Activated gamma-delta T cell treated with Interleukin-2 at 50 U/mL for 16 hours (primary cell): ENCODE results near the gene GRAMD1B.

ENCODE experiments used
- DNase-seq: peaks from one replicate; pipeline ENCODE4 v3.0.0-alpha.2; 2020

The GRAMD1B gene

DNA sequence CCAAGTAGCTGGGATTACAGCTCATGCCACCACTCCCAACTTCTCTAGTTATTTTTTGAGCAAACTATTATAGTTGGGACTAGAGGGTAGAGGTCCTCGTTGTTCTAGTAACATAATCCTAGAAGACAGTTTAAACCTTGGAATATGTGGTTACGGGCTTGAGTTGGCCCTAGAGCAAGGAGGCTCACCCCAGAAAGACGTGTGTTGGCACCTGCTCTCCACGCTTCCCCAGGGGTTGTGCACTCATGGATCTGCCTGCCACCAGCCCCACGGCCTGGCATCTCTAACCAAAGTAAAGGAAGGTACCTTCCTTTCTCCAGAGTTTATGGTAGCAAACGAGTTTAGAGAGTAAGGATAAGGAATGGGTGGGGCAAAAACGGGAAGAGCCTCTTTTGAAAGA lies 145.4 kb downstream of the GRAMD1B start:
- no peak for DNase-seq

DNA sequence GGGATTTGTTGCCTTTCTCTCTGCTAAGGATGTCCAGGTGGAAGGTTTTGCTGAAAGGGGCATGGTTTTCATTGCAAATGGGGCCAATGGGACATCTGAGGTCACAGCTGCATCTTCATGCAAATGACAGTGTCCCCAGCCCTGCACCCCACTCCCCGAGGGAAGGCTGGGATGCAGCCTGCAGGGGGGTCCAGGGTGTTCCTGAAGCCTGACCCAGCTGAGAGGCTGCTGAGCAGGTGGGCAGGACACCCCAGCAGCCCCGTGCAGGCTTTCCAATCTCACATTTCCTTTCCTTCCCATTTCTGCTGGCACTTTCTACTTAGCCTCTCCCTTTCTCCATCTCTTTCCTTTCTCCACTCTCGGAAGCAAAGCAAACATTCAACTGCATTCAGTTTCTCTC lies 146.0 kb downstream of the GRAMD1B start:
- no peak for DNase-seq

DNA sequence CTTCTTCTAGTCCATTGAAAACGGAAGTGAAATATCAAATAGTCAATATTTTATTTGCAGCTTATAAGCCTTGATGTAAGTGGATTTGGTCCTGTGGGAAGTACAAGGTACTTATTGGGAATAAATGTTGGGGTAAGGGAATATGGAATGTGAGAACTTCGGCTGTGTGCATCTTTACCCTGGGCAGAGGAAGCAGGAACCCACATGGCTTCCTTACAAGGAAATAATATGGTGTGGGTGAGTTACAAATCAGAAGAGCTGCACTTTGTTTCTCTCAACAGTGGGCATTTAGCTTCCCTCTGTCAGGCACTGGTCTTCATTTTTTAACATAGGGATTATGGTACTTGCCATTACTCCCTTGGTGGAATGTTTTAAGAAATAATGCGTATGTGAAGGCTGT lies 146.4 kb downstream of the GRAMD1B start:
- DNase-seq = no peak

DNA sequence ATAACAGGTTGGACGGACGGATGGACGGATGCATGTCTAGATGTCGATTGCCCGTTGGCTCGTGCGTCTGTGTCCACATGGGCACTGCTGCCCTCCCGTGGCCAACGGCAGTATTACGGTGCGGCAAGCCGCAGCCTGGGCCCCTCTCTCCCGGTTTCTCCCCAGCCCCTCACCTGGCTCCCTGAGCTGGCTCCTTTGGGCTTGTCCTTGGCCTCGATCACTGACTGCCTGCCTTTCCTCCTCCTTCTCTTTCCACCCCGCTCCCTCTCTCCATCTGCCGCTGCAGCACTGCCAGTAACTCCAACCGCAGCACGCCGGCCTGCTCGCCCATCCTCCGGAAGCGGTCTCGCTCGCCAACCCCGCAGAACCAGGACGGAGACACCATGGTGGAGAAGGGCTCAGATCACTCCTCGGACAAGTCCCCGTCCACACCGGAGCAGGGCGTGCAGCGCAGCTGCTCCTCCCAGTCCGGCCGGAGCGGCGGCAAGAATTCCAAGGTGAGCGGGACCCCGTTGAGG lies 147.1 kb downstream of the GRAMD1B start:
- DNase-seq = peak; percentile 63

DNA sequence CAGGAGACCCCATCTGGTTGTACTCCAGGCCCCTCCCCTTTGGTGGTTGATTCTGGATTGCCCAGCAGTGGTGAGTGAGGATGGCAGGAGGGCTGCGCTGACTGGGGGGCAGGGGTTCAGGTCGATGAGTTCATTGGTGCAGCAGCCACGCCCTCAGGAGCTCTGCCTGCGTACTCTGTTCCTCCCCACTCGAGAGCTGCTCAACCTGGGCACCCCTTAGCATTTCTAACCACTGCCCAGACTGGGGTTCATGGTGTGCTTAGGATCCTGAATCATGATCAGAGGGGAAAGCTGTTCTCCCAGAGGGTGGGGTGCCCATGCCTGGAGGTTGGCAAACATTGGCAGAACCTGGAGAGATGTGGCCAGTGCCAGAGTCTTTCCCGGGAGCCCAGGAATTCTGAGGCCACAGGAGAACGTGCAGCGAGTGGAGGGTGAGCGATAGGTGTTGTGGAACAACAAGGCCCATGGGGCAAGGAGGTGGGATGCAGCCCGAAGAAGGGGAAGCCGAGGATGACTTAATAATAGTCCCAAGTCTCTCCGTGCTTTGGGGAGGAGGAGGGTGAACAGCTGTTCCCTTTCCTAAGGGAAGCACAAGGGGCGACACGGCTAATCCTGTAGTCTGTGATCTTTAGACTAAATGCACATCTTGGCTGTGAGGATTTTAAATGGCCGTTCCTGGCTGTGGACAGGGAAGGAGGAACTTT lies 148.9 kb downstream of the GRAMD1B start:
- no peak for DNase-seq

DNA sequence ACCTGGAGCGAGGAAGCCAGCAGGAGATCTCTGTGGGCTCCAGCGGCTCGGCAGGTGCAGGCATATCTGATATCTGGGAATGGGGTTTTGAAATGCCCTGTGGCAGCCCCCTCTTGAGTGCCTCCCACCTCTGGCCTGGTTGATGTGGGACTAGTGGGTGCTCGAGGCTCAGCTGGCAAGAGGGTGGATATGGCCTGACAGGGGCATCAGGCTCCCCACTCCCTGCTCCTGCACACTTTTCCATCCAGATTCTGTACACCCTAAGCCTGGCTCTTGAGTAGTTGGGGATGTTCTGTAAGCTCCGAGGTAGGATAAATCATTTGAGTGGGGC lies 149.4 kb downstream of the GRAMD1B start:
- no peak for DNase-seq

DNA sequence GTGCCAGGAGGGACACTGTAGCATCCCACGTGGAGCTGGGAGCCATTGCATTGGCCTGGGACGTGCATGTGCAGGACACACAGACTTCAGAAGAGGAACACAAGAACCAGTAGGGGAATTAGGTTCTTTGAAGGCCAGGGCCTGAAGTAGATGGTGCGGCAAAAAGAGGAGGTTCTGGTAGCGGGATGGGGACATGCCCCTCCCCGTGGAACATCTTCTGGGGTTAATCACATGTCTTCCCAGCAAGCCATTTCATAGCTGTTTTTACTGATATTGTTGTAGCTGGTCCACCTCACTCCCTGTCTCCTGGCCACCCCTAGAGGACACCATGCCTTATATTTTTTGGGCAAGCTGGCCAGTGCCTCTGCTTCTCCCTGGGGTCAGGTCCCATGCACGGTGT lies 150.1 kb downstream of the GRAMD1B start:
- no peak for DNase-seq

DNA sequence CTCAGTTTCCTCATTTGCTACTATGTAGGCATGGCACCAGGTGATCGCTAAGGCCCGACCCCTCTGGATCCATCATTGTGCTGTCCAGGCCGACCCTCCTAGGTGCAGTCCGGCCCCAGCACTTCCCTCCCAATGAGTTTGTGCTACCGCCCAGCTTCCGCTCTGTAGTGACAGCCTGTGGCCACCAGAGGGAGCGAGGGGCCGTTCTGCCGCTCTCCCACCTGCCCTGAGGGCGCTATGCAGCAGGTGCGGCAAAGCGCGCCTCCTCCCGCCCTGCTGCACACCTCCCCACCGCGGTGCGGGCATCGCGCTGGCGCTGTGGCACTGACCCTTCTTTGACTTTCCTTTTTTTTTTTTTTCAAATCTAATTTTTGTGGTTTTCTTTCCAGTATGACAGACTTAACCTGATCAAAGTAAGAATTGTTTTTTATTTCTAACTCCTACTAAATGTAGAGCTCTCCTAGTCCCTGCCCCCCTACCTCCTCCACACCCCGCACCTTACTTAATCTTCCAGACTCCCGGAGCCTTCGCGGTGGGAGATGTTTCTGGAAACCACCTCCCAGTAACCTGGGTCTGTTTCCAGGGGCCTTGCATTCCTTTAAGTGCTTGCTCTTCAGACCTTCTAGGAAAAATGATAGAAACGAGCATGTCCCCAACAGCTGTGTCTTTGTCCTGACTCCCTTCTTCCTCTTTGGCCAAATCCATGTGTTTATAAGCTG lies 150.6 kb downstream of the GRAMD1B start:
- DNase-seq = peak; percentile 63

DNA sequence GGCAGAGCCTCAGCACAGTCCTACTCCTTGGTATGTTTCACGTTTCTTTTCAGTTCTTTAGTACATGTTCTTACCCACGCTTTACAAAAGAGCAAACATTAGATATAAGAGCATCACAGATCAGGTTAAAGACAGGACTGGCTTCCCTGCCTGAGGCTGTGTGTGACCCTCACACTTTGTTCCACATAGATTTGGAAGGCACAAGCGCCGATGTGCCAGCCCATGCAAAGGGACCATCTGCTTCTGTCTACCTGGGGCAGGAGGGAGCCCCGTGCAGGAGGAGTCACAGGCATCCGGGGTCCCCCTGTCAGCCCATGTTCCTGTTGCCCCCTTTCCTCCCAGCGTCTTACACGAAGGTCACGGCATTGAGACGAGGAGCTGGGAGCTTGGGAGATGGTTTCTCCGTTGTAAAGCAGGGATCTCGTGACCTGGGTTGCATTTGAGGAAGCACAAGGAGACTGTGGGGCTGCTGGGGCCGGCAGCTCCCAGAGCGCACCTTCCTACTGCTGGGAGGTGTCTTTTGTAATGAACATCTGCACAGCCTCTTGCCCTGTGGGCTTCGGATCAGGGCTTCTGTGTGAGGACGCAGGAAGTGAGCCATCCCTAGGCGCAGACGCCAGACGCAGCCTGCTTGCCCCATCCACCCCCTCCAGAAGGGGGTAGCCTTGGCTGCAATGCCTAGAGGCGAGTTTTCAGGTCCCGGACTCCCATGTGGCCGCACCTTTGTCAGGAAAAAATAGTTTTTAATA lies 151.8 kb downstream of the GRAMD1B start:
- DNase-seq = no peak

DNA sequence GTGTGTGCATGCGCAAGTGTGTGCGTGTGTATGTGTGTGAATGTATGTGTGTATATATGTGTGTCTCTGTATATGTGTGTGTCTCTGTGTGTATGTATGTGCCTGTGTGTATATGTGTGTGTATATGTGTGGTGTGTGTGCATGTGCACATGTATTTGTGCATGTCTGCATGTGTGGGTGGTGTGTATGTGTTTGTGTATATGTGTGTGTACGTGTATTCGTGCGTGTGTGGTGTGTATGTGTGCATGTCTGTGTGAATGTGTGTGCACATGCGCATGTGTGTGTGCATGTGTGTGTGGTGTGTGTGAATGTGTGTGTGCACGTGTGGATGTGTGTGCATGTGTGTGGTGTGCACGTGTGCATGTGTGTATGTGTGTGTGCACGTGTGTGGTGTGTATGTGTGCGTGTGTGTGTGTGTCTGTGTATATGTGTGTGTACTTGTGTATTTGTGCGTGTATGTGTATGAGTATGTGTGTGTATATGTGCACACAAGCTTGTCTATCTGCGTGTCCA lies 153.0 kb downstream of the GRAMD1B start:
- no peak for DNase-seq

DNA sequence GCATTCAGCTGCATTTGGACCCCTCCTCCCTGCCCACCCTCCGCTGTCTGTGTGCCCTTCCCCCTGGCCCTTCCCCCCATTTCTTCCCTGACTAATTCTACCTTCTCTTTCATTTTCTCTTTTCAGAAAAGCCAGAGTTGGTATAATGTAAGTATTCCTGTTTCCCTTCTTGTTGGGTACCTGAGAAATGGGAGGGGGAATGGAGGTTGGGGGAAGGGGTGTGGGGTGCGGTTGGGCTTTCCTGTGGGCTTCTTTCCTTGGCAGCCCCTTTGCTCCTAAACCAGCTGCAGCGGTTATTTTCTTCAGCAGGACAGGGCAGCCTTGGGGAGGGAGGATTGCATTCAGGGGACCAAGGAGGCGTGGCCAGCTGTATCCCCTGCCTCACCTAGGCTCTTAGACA lies 154.1 kb downstream of the GRAMD1B start:
- no peak for DNase-seq

DNA sequence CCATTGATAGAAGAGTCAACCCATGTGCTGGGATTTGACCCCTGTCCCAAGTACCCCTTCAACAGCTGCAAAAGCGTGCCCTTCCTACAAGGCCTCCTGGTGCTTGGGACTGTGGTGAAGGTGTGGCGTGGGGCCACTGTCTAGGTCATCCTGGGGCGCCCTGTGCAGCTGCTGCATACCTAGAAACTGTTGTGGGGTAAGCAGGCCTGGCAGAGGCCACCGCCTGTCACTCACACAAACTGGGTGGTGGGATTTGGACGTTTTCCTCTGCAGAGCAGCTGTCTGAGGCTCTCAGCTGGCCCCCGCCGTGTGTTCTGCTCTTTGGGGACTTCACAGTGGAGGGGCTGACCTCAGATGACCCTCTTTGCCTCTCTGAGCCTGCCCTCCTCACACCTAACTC lies 154.7 kb downstream of the GRAMD1B start:
- DNase-seq = no peak

DNA sequence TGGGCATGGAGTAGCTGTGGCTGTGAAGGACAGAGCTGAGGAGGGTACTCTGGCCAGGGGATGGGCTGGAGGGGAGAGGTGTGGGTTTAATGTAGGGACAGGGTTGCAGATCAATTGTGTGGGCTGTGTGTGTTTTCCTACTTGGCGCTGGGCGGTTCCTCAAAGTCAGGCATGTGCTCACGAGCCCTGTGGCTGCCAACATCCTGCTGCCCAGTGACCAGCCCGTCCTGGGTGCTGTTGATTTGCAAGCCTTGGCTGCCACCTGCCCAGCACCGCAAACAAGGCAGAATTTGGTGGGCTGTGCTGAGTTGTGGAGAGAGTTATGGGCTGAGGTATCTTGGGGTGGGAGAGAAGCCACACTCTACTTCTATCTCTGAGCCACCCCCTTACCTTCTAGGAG lies 155.1 kb downstream of the GRAMD1B start:
- no peak for DNase-seq

DNA sequence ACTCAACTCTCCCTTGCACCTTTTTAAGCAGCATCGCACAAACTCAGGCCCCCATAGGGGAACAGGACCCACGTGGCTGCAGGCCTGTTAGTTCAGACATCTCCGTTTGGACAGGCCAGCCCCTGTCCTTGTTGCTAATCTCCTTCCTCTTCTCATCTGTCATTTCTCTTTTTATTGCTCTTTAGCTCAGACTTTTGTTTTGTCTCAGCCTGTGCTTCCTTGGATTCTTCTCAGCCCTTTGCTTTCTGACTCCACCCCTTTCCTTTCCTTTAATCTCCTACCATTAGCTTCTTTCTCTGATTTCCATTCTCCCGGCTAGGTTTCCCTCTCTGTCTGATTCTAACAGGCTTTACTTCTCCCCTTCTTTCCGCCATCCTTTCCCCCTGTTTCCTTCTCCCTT lies 155.6 kb downstream of the GRAMD1B start:
- DNase-seq = no peak

DNA sequence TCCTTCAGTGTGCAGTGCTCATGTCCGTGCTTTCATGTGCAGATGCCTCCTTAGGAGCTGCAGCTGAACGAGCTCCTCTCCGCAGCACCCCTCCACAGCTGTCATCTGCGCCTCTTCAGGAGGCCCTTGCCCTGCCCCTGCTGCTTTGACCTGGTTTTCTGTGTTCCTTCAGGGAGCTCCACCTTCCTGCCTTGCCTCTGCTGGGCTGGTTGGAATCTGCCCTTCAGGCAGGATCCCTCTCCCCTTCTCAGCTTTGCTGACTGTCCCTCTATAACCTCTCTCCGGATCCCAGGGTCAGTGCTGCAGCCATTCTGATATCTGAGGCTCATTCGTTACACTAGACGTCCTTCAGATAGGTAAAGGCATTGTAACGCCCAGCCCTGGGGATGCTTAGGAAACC lies 156.5 kb downstream of the GRAMD1B start:
- no peak for DNase-seq

DNA sequence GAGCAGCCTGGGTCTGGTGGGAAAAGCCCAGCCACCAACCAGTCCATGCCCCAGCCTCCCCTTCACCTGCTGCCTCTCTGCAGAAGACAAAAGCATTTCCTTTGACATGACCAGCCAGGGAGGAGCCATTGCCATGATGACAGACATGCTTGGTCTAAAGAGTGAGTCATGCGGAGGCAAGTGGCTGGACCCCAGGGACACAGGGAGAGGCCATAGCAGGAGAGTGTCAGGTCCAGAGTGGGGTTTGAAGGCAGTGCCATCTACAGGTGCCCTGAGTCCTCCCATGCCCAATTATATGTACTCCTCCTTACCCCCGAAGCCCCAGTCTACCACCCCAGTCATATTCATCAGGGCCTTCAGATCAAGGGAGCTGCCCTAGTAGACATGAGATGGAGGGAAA lies 157.0 kb downstream of the GRAMD1B start:
- DNase-seq = no peak

DNA sequence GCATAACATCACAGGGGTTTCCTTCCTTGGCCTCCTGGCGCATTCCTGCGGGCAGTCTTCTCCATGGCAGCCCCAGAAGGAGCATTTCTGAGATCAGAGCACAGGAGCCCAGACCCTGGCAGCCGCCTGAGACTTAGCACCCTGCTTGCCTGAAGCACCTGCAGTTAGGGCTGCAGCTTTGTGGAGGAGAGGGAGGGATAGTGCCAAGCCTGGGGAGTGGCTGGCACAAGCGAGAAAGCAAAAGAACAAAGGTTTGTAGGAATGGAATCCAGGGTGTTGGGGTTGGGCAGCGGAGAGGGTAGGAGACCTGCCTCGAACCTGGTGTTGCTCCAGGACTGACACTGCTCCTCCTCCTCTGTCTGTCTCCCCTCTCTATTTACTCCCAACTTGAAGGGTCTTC lies 157.5 kb downstream of the GRAMD1B start:
- DNase-seq = no peak

DNA sequence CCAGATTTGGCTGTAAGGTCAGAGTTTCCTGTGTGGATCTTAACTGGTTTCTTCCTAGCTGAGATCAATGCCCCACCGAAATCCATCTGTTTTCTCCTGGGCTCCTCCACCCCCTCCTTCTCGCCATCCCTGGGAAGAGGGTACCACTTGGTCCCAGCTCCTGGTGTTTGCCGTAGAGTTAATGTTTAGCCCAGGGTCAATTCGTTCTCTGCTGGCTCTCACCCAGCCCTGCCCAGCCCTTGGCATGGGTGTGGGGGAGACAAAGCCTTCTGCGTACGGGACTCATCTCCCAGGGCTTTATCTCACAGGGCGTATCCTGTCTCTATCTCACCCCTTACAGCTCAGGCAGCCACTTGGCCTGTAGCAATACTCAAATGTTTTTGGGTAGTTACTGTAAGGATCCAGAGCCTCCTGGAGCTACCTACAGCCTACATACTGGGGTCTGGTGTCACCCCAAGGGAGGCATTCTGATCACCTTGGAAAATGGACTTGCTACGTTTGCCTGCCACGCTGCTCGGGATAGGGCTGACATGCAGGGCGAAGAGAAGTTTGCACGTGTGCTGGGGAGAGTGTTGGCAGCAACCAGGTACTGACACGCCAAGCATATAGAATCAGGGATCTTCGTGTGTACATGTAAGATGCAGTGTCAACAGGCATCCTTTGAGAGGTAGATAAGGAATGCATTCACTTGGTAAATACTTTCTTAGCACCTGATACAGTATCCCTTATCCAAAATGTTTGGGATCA lies 158.2 kb downstream of the GRAMD1B start:
- DNase-seq = no peak

DNA sequence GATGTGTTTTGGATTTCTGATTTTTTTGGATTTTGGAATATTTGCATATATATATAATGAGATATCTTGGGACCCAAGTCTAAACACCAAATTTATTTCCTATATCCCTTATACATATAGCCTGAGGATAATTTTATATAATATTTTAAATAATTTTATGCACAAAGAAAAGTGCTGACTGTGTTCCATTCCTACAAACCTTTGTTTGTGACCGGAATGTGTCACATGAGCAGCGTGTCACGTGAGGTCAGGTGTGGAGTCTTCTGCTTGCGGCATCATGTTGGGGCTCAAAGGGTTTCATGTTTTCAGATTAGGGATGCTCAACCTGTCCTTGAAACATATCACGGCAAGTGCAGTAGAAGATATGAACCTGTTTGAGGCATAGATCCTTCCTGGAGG lies 158.8 kb downstream of the GRAMD1B start:
- no peak for DNase-seq

DNA sequence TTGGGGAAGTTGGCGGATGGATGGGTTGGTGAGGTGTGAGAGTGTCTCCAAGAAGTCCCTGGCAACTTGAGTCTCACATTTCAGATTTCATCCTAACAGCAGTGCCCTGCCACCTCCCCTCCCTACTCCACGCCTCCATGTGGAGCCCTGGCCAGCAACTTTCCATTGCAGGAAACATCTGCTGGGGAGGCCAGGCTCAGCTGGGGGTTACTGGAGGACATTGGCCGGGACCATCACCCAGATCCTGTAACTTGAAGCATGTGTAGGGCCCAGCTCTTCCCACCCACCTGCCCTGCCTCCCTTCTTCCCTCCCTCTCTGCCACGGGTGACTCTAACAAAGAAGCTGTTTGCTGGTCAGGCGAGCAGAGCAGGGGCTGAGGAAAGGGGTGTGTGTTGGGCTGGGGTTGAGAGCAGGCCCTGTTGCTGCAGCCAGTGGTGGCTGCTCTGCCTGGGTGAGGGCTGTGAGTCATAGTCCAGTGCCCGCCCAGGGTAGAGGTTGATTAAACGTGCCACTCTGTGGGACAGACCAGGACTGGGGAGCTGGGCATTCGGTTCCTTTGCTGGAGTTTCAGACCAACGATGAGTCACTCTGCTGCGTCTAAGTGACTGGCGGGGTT lies 160.3 kb downstream of the GRAMD1B start:
- DNase-seq = no peak

DNA sequence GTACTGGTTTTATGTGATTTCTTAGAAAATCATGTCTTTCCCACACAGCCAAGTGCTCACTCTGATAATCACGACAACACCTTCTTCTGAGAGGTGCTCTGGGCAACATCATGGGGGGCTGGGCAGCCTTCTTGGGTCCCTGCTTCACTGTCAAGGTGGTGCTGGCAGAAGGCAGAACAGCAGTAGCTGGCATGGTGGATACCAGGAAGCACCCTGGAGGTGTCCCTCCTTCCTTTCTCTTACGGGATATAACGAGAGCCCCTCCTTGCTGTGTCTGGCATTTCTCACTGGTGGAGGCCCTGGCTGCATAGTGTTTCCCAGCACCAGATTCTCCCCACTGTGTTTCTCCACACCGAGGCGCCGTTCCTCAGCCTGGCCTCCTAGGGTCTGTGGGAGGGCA lies 163.5 kb downstream of the GRAMD1B start:
- DNase-seq = no peak

DNA sequence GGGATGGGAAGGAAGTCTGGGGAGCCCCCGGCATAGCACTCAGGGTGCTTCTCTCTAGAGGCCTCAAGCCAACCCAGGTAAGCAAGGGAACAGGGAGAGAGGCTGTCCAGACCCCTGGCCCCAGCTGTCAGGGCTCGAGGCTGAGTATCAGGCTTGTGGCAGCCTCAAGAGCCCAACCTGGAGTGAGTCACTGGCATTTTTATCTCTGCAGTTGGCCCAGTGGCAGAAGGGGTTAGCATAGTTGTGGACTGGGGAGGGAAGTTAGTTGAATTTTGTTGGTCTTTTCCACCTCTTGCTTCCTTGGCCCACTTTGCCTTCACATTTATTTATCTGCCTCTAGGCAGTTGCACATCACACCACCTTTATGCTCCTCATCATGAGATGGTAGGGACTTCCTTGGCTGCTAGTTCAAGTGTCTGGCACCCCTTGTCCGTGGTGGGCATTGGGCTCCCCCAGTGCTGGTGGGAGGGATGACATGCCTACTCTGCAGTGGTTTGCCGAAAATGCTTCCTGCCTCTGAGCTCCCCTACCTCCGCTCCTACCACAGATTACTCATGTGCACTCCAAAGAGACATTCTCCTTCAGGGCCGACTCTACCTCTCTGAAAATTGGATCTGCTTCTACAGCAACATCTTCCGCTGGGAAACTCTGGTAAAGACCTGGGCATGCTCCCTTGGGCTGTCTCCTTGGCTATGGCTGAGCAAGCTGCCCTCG lies 164.3 kb downstream of the GRAMD1B start:
- no peak for DNase-seq
